Bronchial epithelial cell (primary cell): ENCODE results near the gene CDK8. TPM values are rescaled to one million over a fixed set of nuclear protein-coding genes. Genes with fewer than 3 reads are reported as not detected.

Experiments
- DNase-seq: peaks from one replicate; pipeline ENCODE4 v3.0.0-alpha.2; 2010; ENCODE audit warnings: low read depth
- FAIRE-seq: peaks from 2 replicates; lab custom pipeline; 2011; peaks lifted over from hg19 to GRCh38; lab: Jason Lieb, UNC
- H3K27me3 ChIP-seq: 2 replicates; pipeline ENCODE4 v1.5.1; 2011; ENCODE audit warnings: low read length; ENCODE audit not compliant: control insufficient read depth, insufficient read depth
- H3K36me3 ChIP-seq: 2 replicates; pipeline ENCODE4 v1.5.1; 2011; ENCODE audit warnings: low read length; ENCODE audit not compliant: control insufficient read depth, insufficient read depth
- H3K4me3 ChIP-seq: 2 replicates; pipeline ENCODE4 v1.5.1; 2011; ENCODE audit warnings: mild to moderate bottlenecking, low read depth, low read length, control low read depth
- CTCF ChIP-seq: IDR thresholded peaks from 2 replicates; pipeline ENCODE4 v1.5.1; 2011; ENCODE audit warnings: mild to moderate bottlenecking, moderate library complexity, low read length, control low read depth, inconsistent platforms; ENCODE audit not compliant: insufficient read depth, severe bottlenecking
- total RNA-seq: library from RNA; depleted of rRNA; stranded (reverse); fragments of >200 nt; gene quantifications from 2 replicates; pipeline ENCODE4 v1.2.1, GENCODE V29; 2014

CDK8 gene
- total RNA-seq, 1 donor from 2014 or later = 19.0 TPM

- H3K36me3 ChIP-seq = no peaks in the 10 kb centered on the region
- no peak for DNase-seq
- H3K27me3 ChIP-seq = no peaks in the 10 kb centered on the region
- no peak for TF ChIP-seq CTCF
- no peak for FAIRE-seq
- no peak overlapping the region for H3K4me3 ChIP-seq
These were observed 26.6 kb upstream of the CDK8 start for GRCh38 chr13:26227166-26227971.

GRCh38 chr13:26228096-26228495 lies 25.8 kb upstream of the CDK8 start:
- no peak for FAIRE-seq

GRCh38 chr13:26229080-26229615 lies 24.8 kb upstream of the CDK8 start:
- TF ChIP-seq CTCF = no peak
- FAIRE-seq = no peak

More at GRCh38 chr13:26228096-26228495, 25.8 kb upstream of the CDK8 start:
- no peaks in the 10 kb centered on the region for H3K27me3 ChIP-seq
- TF ChIP-seq CTCF = no peak
- H3K4me3 ChIP-seq = no peak overlapping the region
- H3K36me3 ChIP-seq = no peaks in the 10 kb centered on the region
- no peak for DNase-seq

GRCh38 chr13:26230703-26231102 lies 23.2 kb upstream of the CDK8 start:
- no peak for TF ChIP-seq CTCF
- H3K4me3 ChIP-seq = no peak overlapping the region
- H3K36me3 ChIP-seq = no peaks in the 10 kb centered on the region
- DNase-seq = no peak
- no peak for FAIRE-seq
- H3K27me3 ChIP-seq = no peaks in the 10 kb centered on the region

More at GRCh38 chr13:26229080-26229615, 24.8 kb upstream of the CDK8 start:
- DNase-seq = no peak
- no peaks in the 10 kb centered on the region for H3K27me3 ChIP-seq
- no peak overlapping the region for H3K4me3 ChIP-seq
- H3K36me3 ChIP-seq = no peaks in the 10 kb centered on the region

- no peak overlapping the region for H3K4me3 ChIP-seq
- DNase-seq (no peak), FAIRE-seq (no peak)
- no peaks in the 10 kb centered on the region for H3K36me3 ChIP-seq
- no peak for TF ChIP-seq CTCF
- H3K27me3 ChIP-seq = no peaks in the 10 kb centered on the region
These were observed 17.6 kb upstream of the CDK8 start for GRCh38 chr13:26236296-26236695.
